HG03558 (cell line): Measurements from ENCODE around the gene GGT5.
"Not testable (repeated sequence)": the region's sequence is repeated elsewhere in the genome, so short reads cannot be mapped to it uniquely, and the experiment has no call there.

Experiments
- ATAC-seq: cut with Tn5 transposase; IDR thresholded peaks from one replicate; pipeline ENCODE4 v1.9.1; 2021; ENCODE audit warnings: moderate number of reproducible peaks; ENCODE audit not compliant: unreplicated experiment; ENCODE audit errors: extremely low read depth

Gene GGT5

DNA sequence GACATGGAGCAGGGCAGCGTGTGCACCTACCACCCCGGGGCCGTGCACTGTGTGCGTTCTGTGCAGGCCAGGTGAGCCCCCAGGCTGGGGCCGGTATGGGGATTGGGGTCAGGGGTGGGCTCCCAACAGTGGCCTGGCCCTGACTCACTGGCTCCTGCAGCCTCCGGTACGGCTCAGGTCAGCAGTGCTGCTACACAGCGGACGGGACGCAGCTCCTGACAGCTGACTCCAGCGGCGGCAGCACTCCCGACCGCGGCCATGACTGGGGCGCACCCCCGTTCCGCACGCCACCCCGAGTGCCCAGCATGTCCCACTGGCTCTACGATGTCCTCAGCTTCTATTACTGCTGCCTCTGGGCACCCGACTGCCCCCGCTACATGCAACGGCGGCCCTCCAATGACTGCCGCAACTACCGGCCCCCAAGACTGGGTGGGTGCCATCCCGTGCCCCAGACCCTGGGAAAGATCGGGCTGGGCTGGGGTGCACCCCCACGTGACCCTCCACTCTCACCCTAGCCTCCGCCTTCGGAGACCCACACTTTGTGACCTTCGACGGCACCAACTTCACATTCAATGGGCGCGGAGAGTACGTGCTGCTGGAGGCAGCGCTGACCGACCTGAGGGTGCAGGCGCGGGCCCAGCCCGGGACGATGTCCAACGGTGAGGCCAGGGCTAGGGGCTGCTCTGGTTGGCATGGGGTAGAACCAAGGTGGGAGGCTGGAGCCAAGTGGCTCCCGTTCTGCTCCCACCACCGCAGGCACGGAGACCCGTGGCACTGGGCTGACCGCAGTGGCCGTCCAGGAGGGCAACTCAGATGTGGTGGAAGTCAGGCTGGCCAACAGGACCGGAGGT, 59.2 kb downstream of the GGT5 start:
- ATAC-seq = no peak

- ATAC-seq = no peak
Measured at GRCh38 chr22:24185001-24185500, 59.8 kb downstream of the GGT5 start.

DNA sequence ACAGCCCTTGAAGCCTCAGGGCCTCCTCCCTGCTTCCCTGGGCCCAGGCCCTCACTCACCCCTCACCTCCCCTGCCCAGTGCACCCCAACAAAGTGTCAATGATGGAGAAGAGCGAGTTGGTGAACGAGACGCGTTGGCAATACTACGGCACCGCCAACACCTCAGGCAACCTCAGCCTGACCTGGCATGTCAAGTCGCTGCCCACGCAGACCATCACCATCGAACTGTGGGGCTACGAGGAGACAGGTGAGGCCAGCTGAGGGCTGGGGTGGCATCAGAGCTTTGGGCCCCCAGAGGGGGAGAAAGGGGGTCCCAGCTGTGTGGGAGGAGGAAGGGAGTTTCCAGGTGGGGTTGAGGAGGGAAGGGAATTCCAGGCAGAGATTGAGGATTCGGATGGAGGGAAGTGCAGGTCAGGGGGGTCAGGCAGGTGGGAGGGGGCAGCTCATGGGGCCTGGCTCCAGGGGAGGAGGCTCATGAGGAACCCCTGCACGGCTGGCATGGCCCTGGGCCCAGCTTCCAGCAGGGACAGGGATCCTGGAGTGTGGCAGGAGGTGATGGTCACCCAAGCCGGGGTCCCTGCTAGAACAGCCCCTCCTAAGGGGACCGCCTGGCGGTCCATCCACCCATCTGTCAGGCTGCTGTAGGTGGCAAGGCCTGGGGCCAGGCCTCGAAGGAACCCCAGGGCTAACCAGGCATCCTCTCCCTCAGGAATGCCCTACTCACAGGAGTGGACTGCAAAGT, 60.7 kb downstream of the GGT5 start:
- no peak for ATAC-seq

DNA sequence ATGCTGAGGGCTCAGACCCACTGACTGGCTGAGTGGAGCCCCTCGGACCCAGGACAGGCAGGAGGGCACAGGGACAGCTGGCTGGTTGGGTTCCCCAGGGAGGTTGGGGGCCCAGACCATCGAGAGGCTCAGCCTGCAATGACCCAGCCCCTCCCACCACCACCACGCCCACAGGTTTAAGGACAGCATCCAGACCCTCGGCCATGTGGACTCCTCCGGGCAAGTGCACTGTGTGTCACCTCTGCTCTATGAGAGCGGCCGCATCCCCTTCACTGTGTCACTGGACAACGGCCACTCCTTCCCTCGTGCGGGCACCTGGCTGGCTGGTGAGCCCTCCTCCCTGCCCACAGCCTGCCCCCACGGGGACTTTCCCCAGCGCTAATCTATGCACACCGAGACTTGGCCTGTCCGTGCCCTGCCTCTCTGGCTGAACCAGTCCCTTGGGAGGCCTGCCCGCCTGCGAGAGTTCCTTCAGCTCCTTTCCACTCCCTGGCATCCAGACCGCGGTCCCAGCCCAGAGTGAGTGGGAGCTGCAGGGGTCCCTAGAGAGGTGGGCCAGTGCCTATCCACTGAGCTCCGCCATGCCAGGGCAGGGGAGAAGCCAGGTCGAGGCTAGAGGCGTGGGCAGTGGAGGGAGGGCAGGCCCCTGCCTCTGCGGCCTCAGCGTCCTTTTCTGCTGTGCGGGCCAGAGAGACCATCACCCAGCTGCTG, 61.4 kb downstream of the GGT5 start:
- no peak for ATAC-seq

DNA sequence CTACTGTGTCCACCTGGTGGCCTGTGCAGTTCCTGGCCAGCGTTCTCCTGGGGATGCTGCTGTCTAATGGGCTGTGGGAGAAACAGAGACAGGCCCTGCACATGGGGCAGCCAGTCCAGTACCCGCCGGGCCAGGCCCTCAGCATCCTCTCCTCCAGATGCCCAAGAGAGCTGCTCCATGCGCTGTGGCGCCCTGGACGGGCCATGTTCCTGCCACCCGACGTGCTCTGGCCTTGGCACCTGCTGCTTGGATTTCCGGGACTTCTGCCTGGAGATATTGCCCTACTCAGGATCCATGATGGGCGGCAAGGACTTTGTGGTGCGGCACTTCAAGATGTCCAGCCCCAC, 62.0 kb downstream of the GGT5 start:
- ATAC-seq = not testable (repeated sequence)

GRCh38 chr22:24181996-24182899, 62.6 kb downstream of the GGT5 start:
- ATAC-seq = no peak

DNA sequence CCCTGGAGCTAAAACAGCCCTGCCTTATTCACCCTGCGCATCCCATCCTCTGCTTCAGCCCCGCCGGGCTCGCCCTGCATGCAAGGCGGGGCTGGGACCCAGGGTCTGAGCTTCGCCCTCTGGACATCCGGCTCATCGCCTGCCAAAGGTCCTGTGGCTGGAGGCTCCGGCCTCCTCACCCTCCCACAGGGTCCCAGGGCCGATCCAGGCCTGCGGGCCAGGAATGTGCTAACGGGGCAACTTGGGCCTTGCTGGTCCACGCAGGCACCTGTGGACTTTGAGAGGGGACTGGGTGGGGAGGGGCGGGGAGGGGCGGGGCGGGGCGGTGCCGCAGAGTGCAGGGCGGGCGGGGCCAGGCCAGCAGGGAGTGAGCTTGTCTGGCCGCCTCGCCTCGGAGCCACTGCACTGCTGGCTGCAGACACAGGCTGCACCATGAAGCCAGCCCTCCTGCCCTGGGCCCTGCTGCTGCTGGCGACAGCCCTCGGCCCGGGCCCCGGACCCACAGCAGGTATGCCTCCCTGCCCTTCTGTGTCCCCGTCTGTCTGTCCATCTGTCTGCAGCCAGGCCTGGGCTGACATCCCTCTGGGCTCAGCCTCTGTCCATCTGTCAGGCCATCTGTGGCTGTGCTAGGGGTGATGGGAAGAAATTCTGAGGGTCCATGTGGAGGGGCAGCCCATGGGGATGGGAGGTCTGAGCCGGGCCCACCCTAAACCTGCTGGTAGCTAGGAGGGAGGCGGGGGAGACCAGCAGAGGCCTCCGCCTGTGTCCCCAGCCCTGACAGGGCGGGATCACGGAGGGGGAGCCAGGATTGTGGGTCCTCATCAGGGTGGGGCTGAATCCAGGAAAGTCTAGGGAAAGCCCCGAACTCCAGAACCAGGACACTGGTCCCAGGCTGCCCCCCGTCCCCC, 63.5 kb downstream of the GGT5 start, which contains the start of gene SUSD2:
Gene SUSD2 (plus strand): TSS at position 400 of the 908 bp plus-strand sequence. CDS start 33 bp downstream, at position 433.
- ATAC-seq = no peak

DNA sequence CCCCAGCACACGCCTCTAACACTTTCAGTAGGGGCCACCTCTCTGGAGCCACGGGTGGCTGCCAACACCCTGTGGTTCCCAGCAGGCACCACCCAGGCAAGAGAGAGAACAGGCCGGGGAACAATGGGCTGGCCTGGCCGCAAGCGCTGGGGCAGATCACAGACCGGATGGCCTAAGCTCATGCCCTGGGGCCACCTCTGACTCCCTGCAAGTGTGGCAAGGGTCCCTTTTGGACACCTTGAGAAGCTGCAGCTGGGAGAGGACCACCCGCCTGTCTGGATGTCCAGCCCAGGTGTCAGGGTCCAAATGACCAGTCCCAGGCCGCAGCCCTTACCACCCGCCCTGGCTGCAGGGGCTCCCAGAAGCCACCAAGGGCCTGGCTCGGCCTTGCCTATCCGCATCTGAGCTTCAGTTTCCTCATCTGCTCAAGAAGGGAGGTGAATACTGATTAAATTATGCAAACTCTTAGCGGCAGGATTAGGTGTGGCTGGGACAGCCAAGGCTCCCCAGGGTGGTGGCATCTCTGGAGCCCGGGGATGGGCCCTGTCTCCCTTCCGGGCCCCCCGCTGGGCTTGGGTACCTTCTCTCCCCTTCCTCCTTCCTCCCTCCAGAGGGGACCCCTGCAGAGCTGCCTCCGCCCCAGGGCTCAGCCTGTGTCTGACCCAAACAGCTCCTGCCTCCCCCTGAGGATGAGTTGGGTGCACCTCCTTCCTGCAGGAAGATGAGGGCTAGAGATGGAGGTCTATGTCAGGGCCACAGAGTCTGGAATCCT, 64.4 kb downstream of the GGT5 start:
- ATAC-seq = no peak

DNA sequence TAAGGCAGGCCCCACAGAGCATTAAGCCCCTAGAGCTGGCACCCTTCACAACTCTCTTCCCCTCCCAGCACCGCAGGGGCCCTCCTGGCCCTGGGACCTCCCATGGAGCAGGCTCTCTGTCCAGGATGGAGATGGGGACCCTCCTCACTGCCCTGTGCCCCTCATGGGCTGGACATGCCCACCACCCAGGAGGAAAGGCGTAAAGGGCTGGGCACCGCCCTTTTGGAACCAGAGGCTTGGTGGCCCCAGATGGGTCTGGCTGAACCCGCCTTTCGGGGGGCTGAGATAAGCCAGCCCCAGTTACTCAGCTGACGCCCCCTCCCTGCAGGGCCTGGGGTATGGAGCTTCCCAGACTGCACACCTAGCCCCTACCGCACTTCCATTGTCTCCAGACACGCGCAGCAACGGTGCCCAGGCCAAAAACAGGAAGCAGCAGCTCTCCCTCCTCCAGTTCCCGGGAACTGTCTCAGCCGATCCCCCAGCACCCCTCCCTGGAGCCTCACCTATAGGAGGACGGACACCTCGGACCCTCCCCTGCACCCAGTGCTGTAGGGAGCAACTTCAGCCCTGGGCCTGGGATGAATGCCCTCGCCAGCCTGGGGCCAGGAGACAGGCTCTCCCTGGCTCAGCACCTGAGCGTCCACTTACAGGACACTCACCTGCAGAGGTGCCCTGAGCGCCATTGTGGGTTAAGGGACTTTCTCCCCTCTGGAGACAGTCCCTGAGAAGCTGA, 65.2 kb downstream of the GGT5 start:
- no peak for ATAC-seq

GRCh38 chr22:24178502-24179440, 66.1 kb downstream of the GGT5 start:
- no peak for ATAC-seq

- no peak for ATAC-seq
Measured at GRCh38 chr22:24178021-24178431, 66.9 kb downstream of the GGT5 start.

DNA sequence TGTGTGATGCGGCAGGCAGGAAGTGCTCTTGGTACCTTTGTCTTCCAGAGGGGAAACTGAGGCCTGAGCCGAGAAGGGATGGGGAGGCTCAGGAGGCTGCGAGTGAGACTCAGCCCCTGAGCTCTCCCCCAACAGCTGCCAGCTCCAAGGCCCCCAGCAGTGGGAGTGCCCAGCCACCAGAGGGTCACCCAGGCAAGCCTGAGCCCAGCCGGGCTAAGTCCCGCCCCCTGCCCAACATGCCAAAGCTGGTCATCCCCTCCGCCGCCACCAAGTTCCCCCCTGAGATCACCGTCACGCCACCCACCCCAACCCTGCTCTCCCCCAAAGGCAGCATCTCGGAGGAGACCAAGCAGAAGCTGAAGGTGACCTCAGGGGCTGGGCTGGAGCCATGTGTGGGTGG, 67.4 kb downstream of the GGT5 start:
- ATAC-seq = no peak

DNA sequence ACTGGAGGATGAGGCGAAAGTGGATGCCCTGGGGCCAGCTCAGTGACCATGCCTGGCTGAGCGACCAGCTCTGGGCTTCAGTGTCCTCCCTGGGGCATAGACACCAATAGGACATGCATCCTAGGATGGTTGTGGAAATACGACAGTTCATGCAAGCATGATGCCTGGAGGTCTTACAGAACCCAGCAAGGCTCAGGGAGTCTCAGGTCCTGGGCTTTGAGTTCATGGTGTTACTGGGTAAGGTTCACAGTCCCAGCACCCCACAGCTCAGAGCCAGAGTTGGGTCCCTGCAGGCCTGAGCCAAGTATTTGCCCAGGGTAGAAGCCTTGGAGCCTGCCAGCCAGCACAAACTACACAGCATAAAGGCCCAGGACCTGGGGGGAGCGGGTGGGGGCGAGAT, 67.8 kb downstream of the GGT5 start:
- ATAC-seq = no peak

- no peak for ATAC-seq
Measured at GRCh38 chr22:24176630-24177029, 68.3 kb downstream of the GGT5 start.

DNA sequence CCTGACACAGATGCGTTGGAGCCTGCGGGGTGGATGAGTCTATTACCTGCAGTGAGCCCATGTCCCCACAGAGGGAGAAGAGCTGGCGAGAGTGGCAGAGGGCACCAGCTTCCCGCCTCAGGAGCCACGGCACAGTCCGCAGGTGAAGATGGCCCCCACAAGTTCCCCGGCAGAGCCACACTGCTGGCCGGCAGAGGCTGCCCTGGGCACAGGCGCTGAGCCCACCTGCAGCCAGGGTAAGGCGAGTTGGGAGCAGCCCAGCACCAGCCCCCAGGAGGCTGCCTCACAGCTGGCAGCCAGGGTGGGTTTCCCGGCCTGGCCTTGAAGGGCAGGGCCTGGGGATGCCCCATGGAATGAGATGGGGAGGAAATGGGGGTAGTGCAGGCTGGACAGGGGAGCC, 68.8 kb downstream of the GGT5 start:
- no peak for ATAC-seq

- ATAC-seq = no peak
Measured at GRCh38 chr22:24175160-24175808, 69.6 kb downstream of the GGT5 start.
